Measurements from ENCODE around the gene FIGLA.

The FIGLA gene

GRCh38 chr2:70823249-70823648 lies 32.8 kb upstream of the FIGLA start:
- TF ChIP-seq CTCF (conservative IDR thresholded peaks at IDR 0.05) (no peak), ZFX (IDR thresholded peaks at IDR 0.05) (no peak)

DNA sequence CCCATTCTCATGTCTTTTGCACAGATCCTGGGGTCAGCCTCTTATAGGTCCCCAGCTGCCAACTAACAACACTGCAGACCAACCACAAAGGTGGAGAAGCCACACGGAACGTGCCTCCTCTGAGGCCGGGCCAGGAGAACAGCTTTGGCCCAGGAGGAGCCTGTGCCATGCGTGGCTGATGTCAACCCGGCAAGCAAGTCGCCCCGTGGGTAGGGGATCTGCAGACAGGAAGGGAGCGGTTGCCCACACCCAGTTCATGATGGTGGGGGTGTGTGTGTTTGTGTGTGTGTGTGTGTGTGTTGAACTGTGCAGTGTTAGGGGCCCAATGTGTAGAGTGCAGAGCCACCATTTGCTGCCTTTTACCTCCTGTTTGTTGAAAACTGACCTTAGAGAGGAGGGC lies 32.4 kb upstream of the FIGLA start:
- H3K27ac ChIP-seq, result no peak overlapping the region
- TF ChIP-seq CTCF (conservative IDR thresholded peaks at IDR 0.05) (no peak), ZFX (IDR thresholded peaks at IDR 0.05) (no peak)

More at GRCh38 chr2:70823249-70823648, 32.8 kb upstream of the FIGLA start:
- H3K27ac ChIP-seq, result no peak overlapping the region

DNA sequence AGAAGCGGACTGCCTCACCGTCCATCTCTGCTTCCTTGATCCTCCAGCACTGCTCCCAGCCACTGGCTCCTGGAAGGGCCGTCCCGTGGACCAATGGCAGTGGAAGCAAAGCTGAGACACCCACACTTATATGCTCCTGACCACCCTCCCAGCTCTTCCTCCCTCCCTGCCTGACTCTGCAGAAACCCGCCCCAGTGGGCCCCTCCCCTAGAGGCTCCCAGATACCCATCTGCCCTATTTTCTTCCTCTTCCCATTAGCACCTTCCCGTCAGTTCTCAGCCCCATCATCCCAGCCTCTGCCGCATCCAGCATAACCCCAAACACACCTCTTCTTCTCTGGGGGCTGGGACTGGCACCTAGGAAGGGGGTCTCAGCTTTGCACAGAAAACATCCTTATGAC lies 30.1 kb upstream of the FIGLA start, which contains the start of gene CLEC4F:
TSS of gene CLEC4F (minus strand) at position 101 of the 400 bp plus-strand sequence. CDS start at position 25, 76 bp downstream.
- no peak within 1 kb of the TSS for H3K27ac ChIP-seq
- TF ChIP-seq CTCF (conservative IDR thresholded peaks at IDR 0.05), result no peak

DNA sequence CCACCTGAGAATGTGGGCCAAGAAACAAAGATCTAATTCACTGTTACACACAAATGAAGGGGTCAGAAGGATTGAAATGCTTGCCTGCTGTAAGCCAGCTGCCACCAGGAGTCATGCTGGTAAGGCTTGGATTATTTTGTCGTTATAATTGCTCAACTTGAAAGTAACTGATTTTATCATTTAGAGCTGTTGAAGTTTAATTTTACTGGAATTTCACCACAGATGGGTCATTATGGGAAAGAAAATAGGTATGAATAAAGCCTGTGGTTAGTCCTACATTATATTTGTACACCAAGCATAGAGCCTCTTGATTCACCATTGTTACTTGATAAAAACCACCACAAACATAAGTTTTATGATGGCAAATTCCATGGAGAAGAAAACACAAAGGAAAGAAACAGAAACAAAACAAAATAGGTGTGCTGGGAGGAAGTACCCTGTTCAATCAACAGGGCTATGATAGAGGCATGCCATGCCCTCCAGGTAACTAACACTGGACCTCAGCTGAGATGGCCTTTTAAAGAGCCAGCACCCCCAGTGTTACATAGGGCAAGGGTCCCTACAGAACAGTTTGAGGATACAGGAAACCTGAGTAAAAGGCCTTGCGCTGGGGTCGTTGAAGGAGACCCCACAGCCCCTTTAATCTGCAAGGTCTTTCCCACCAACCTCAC lies 27.0 kb upstream of the FIGLA start:
- TF ChIP-seq ZFX (IDR thresholded peaks at IDR 0.05) (no peak), CTCF (conservative IDR thresholded peaks at IDR 0.05) (no peak)
- H3K27ac ChIP-seq, result no peak overlapping the region

DNA sequence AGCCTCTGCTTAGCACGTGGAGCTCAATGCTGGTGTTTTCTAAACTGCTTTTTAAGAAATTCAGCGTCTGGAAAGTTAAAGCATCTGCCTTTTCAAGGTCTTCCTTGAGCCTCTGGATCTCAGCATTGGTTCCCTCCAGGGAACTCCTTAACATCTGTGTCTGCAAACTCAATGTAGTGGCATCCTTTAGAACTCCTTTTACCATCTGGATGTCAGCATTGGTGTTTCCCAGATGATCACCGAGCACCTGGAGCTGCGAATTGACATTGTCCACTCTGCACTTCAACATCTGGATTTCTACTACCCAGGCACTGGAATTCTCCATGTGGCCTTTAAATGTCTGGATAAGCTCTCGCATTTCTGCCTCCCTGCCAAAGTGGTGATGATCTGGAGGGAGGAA lies 26.3 kb upstream of the FIGLA start:
- TF ChIP-seq CTCF (conservative IDR thresholded peaks at IDR 0.05) (no peak), ZFX (IDR thresholded peaks at IDR 0.05) (no peak)
- H3K27ac ChIP-seq, result no peak overlapping the region

- H3K27ac ChIP-seq, result no peak overlapping the region
- TF ChIP-seq CTCF (conservative IDR thresholded peaks at IDR 0.05), result no peak
- TF ChIP-seq ZFX (IDR thresholded peaks at IDR 0.05), result no peak
These were observed 18.8 kb upstream of the FIGLA start for GRCh38 chr2:70808983-70809958.

DNA sequence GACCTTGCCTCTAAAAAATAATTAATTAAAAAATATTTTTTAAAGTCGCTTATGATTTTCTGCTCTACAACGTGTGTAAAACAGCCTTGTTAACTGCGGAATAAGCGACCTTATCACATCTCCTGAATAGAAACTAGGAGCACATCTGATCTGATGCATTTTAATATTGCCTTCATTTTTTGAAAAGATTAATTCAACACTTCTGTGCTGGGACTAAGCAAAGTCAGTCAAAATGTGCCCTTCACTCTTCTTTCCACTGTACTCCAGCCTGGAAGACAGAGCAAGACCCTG lies 17.3 kb upstream of the FIGLA start:
- H3K27ac ChIP-seq, result no peak overlapping the region
- TF ChIP-seq CTCF (conservative IDR thresholded peaks at IDR 0.05), result no peak
- no peak for TF ChIP-seq ZFX (IDR thresholded peaks at IDR 0.05)

Measured in C4-2B (cell line).